Measurements from ENCODE around the gene DUSP15. TPM values are rescaled to one million over a fixed set of nuclear protein-coding genes. Genes with fewer than 3 reads are reported as not detected.

DUSP15 gene
- total RNA-seq, 1 experiment from 2014 or later: not detected

DNA sequence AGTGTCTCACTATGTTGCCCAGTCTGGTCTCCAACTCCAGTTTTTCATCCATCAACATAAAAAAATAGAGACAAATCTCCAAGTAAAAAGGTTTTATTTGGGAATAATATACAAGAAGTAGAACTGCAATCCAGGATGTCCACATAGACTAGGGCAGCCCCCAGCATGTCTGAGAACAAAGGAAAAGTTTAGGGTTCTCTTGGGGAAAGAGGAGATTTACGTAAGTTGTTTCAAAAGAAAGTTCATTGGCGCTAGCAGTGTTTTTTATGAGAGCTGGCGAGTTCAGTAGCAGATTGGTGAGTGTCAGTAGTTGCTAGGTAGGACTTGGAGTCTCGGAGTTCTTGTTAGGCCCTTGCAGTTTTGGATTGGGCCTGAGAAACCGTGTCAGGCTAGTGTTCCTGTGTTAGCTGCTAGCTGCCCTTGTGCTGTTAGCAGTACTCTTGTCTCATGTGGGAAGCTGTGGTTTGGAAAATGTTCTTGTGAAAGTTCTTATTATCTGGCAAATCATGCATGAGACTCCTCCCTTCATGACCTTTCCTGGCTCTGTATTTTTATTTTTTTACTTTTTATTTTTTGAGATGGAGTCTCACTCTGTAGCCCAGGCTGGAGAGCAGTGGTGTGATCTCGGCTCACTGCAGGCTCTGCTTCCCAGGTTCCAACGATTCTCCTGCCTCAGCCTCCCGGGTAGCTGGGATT, 24.8 kb upstream of the DUSP15 start:
- H3K9me2 ChIP-seq (ENCODE audit: insufficient read depth): no peaks in the 10 kb centered on the region
- no peak overlapping the region for H3K27ac ChIP-seq
- H3K4me3 ChIP-seq: no peak overlapping the region
- no peaks in the 10 kb centered on the region for H3K9me3 ChIP-seq (ENCODE audit: insufficient read depth, low read depth)
- H2AFZ ChIP-seq: no peak overlapping the region
- CTCF ChIA-PET: no interaction called here
- TF ChIP-seq, protein P1, sequence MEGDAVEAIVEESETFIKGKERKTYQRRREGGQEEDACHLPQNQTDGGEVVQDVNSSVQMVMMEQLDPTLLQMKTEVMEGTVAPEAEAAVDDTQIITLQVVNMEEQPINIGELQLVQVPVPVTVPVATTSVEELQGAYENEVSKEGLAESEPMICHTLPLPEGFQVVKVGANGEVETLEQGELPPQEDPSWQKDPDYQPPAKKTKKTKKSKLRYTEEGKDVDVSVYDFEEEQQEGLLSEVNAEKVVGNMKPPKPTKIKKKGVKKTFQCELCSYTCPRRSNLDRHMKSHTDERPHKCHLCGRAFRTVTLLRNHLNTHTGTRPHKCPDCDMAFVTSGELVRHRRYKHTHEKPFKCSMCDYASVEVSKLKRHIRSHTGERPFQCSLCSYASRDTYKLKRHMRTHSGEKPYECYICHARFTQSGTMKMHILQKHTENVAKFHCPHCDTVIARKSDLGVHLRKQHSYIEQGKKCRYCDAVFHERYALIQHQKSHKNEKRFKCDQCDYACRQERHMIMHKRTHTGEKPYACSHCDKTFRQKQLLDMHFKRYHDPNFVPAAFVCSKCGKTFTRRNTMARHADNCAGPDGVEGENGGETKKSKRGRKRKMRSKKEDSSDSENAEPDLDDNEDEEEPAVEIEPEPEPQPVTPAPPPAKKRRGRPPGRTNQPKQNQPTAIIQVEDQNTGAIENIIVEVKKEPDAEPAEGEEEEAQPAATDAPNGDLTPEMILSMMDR (conservative IDR thresholded peaks at IDR 0.05): no peak
- TF ChIP-seq EZH2 (IDR thresholded peaks at IDR 0.05; ENCODE audit: low read depth): no peak
- H4K20me1 ChIP-seq (ENCODE audit: insufficient read depth): no peaks in the 10 kb centered on the region
- no peaks in the 10 kb centered on the region for H3K4me1 ChIP-seq (replicated peaks; ENCODE audit: insufficient read depth)
- no peak for DNase-seq
- POLR2A ChIA-PET (ENCODE audit: unreplicated experiment): no interaction called here
- no peaks in the 10 kb centered on the region for H3F3A ChIP-seq (ENCODE audit: insufficient read depth, low read depth)
- no TSS peak for BruUV-seq (replicated peaks)
- peaks cover 17% of the 10 kb centered on the region for H3K27me3 ChIP-seq (ENCODE audit: insufficient read depth, low read depth)
- H3K4me2 ChIP-seq: no peak overlapping the region
- no peaks in the 10 kb centered on the region for H3K36me3 ChIP-seq (ENCODE audit: low read depth)
- intact Hi-C loops (cut with micrococcal nuclease; ENCODE audit: unreplicated experiment): no loop called here
- H3K79me2 ChIP-seq (ENCODE audit: low read depth): no peaks in the 10 kb centered on the region

- Histone ChIP-seq H3K9me2 (ENCODE audit: insufficient read depth) (no peaks in the 10 kb centered on the region), H3K4me1 (replicated peaks; ENCODE audit: insufficient read depth) (no peaks in the 10 kb centered on the region), H3K79me2 (ENCODE audit: low read depth) (no peaks in the 10 kb centered on the region), H4K20me1 (ENCODE audit: insufficient read depth) (no peaks in the 10 kb centered on the region), H3K9me3 (ENCODE audit: insufficient read depth, low read depth) (no peaks in the 10 kb centered on the region), H3K4me3 (no peak overlapping the region), H3K36me3 (ENCODE audit: low read depth) (no peaks in the 10 kb centered on the region), H2AFZ (no peak overlapping the region), H3F3A (ENCODE audit: insufficient read depth, low read depth) (no peaks in the 10 kb centered on the region), H3K27me3 (ENCODE audit: insufficient read depth, low read depth) (peaks cover 16% of the 10 kb centered on the region; the same call in 1 of the 2 replicates), H3K4me2 (no peak overlapping the region), H3K27ac (no peak overlapping the region)
- DNase-seq: no peak
- POLR2A ChIA-PET (ENCODE audit: unreplicated experiment): no interaction called here
- BruUV-seq (replicated peaks): no TSS peak
- intact Hi-C loops (cut with micrococcal nuclease; ENCODE audit: unreplicated experiment): no loop called here
- TF ChIP-seq, protein P1 (conservative IDR thresholded peaks at IDR 0.05): no peak
- no peak for TF ChIP-seq EZH2 (IDR thresholded peaks at IDR 0.05; ENCODE audit: low read depth)
- CTCF ChIA-PET: no interaction called here
Measured at GRCh38 chr20:31890646-31891045, 20.3 kb upstream of the DUSP15 start.

DNA sequence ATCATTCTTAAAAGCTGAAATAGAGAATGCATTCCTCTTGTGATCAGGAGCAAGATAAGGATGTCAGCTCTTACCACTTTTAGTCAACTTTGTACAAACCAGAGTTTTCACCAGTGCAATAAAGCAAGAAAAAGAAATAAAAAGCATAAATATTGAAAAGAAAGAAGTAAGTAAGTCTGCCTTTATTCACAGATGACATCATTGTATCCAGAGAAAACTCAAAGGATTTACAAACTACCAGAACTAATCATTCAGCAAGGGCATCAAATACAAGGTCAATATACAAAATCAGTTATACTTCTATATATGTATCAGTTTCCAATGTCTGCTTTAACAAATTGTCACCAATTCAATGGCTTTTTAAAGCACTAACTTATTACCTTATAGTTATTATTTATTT, 13.5 kb upstream of the DUSP15 start:
- H3K79me2 ChIP-seq (ENCODE audit: low read depth): no peaks in the 10 kb centered on the region
- H4K20me1 ChIP-seq (ENCODE audit: insufficient read depth): no peaks in the 10 kb centered on the region
- no peak for DNase-seq
- intact Hi-C loops (cut with micrococcal nuclease; ENCODE audit: unreplicated experiment): no loop called here
- TF ChIP-seq, protein P1 (conservative IDR thresholded peaks at IDR 0.05): no peak
- no peak for TF ChIP-seq EZH2 (IDR thresholded peaks at IDR 0.05; ENCODE audit: low read depth)
- no peaks in the 10 kb centered on the region for H3K36me3 ChIP-seq (ENCODE audit: low read depth)
- H3K4me2 ChIP-seq: no peak overlapping the region
- BruUV-seq (replicated peaks): no TSS peak
- no peak overlapping the region for H3K4me3 ChIP-seq
- ChIA-PET POLR2A (ENCODE audit: unreplicated experiment) (no interaction called here), CTCF (no interaction called here)
- no peaks in the 10 kb centered on the region for H3F3A ChIP-seq (ENCODE audit: insufficient read depth, low read depth)
- no peaks in the 10 kb centered on the region for H3K9me3 ChIP-seq (ENCODE audit: insufficient read depth, low read depth)
- H3K27me3 ChIP-seq (ENCODE audit: insufficient read depth, low read depth): peaks cover 18% of the 10 kb centered on the region; the same call in 1 of the 2 replicates
- H3K27ac ChIP-seq: no peak overlapping the region
- H2AFZ ChIP-seq: no peak overlapping the region
- no peaks in the 10 kb centered on the region for H3K9me2 ChIP-seq (ENCODE audit: insufficient read depth)
- peaks cover 7% of the 10 kb centered on the region; the same call in 1 of the 2 replicates for H3K4me1 ChIP-seq (replicated peaks; ENCODE audit: insufficient read depth)

Measured in PC-9 (cell line).